Jurkat, Clone E6-1 (cell line): ENCODE data around the gene RASGEF1B.
"Not testable (repeated sequence)": the region's sequence is repeated elsewhere in the genome, so short reads cannot be mapped to it uniquely, and the experiment has no call there.

Experiments used
- DNase-seq: peaks from one replicate; pipeline ENCODE4 v3.0.0-alpha.2; 2011; ENCODE audit warnings: low read depth, low spot score
- H3K4me3 ChIP-seq: 2 replicates; pipeline ENCODE4 v1.5.1; 2011; ENCODE audit warnings: mild to moderate bottlenecking, low read length, control low read depth, moderate library complexity

The RASGEF1B gene

GRCh38 chr4:81410680-81411079 lies 61.0 kb downstream of the RASGEF1B start:
- no peak overlapping the region for H3K4me3 ChIP-seq
- DNase-seq, result no peak

GRCh38 chr4:81409836-81410235 lies 61.9 kb downstream of the RASGEF1B start:
- DNase-seq, result no peak
- H3K4me3 ChIP-seq, result no peak overlapping the region

- no peak for DNase-seq
- H3K4me3 ChIP-seq, result no peak overlapping the region
Measured at GRCh38 chr4:81408341-81408740, 63.4 kb downstream of the RASGEF1B start.

- DNase-seq, result no peak
- no peak overlapping the region for H3K4me3 ChIP-seq
Measured at GRCh38 chr4:81407726-81408125, 64.0 kb downstream of the RASGEF1B start.

- DNase-seq, result not testable (repeated sequence)
Measured at GRCh38 chr4:81406481-81406880, 65.2 kb downstream of the RASGEF1B start.

GRCh38 chr4:81405900-81406401 lies 65.8 kb downstream of the RASGEF1B start:
- DNase-seq, result peak; percentile 65
- H3K4me3 ChIP-seq, result no peak overlapping the region

More at GRCh38 chr4:81406481-81406880, 65.2 kb downstream of the RASGEF1B start:
- H3K4me3 ChIP-seq, result not testable (repeated sequence)

GRCh38 chr4:81404741-81405140 lies 67.0 kb downstream of the RASGEF1B start:
- no peak for DNase-seq
- H3K4me3 ChIP-seq, result no peak overlapping the region

GRCh38 chr4:81404294-81404693 lies 67.4 kb downstream of the RASGEF1B start:
- no peak for DNase-seq
- no peak overlapping the region for H3K4me3 ChIP-seq

- no peak overlapping the region for H3K4me3 ChIP-seq
- DNase-seq, result no peak
Measured at GRCh38 chr4:81399306-81400086, 72.2 kb downstream of the RASGEF1B start.

GRCh38 chr4:81398379-81398778 lies 73.3 kb downstream of the RASGEF1B start:
- no peak for DNase-seq
- no peak overlapping the region for H3K4me3 ChIP-seq

- no peak overlapping the region for H3K4me3 ChIP-seq
- no peak for DNase-seq
Measured at GRCh38 chr4:81397635-81398034, 74.1 kb downstream of the RASGEF1B start.

- H3K4me3 ChIP-seq, result no peak overlapping the region
- no peak for DNase-seq
Measured at GRCh38 chr4:81395239-81395638, 76.5 kb downstream of the RASGEF1B start.

- no peak overlapping the region for H3K4me3 ChIP-seq
- peak; percentile 51 for DNase-seq
Measured at GRCh38 chr4:81392164-81392563, 79.5 kb downstream of the RASGEF1B start.

- H3K4me3 ChIP-seq, result no peak overlapping the region
- DNase-seq, result no peak
Measured at GRCh38 chr4:81389720-81390119, 82.0 kb downstream of the RASGEF1B start.

GRCh38 chr4:81380437-81380836 lies 91.3 kb downstream of the RASGEF1B start:
- DNase-seq, result no peak
- H3K4me3 ChIP-seq, result no peak overlapping the region

- no peak for DNase-seq
- H3K4me3 ChIP-seq, result no peak overlapping the region
Measured at GRCh38 chr4:81378386-81378785, 93.3 kb downstream of the RASGEF1B start.

GRCh38 chr4:81377191-81377590 lies 94.5 kb downstream of the RASGEF1B start:
- no peak overlapping the region for H3K4me3 ChIP-seq
- no peak for DNase-seq

GRCh38 chr4:81376720-81377119 lies 95.0 kb downstream of the RASGEF1B start:
- no peak for DNase-seq
- H3K4me3 ChIP-seq, result no peak overlapping the region
